GM23338 (cell line): ENCODE measurements around the gene F2. TPM values are rescaled to one million over a fixed set of nuclear protein-coding genes. Genes with fewer than 3 reads are reported as not detected.

Experiments
- ATAC-seq: fragments of 200-7000 bp; cut with Tn5 transposase; 3 replicates; pipeline ENCODE4 v1.9.1; 2020
- DNase-seq: peaks from one replicate; pipeline ENCODE4 v3.0.0-alpha.2; 2015; ENCODE audit warnings: low spot score
- H2AFZ ChIP-seq: fragments of 200-600 bp; sonication (generic); 2 replicates; pipeline ENCODE4 v1.8.0; 2016; ENCODE audit warnings: antibody characterized with exemption, mild to moderate bottlenecking, moderate library complexity
- H3F3A ChIP-seq: fragments of 200-600 bp; sonication (generic); replicated peaks from 2 replicates; pipeline ENCODE4 v1.8.0; 2017; ENCODE audit warnings: antibody characterized with exemption, mixed run types, low read depth
- H3K27ac ChIP-seq: fragments of 200-600 bp; sonication (generic); 2 replicates; pipeline ENCODE4 v1.6.1; 2016; ENCODE audit warnings: low read depth
- H3K27me3 ChIP-seq: fragments of 200-600 bp; sonication (generic); 2 replicates; pipeline ENCODE4 v1.8.0; 2016; ENCODE audit warnings: mild to moderate bottlenecking, mixed run types, moderate library complexity; ENCODE audit not compliant: insufficient read depth
- H3K36me3 ChIP-seq: fragments of 200-600 bp; sonication (generic); 2 replicates; pipeline ENCODE4 v1.8.0; 2016; ENCODE audit warnings: mild to moderate bottlenecking; ENCODE audit not compliant: insufficient read depth
- H3K4me1 ChIP-seq: fragments of 200-600 bp; sonication (generic); 2 replicates; pipeline ENCODE4 v1.8.0; 2016; ENCODE audit warnings: mild to moderate bottlenecking, moderate library complexity; ENCODE audit not compliant: insufficient read depth
- H3K4me2 ChIP-seq: fragments of 200-600 bp; sonication (generic); 2 replicates; pipeline ENCODE4 v1.7.1; 2017; ENCODE audit warnings: mixed run types
- H3K4me3 ChIP-seq: fragments of 200-600 bp; sonication (generic); 2 replicates; pipeline ENCODE4 v1.6.1; 2016; ENCODE audit warnings: mixed run types
- H3K79me2 ChIP-seq: fragments of 200-600 bp; sonication (generic); replicated peaks from 2 replicates; pipeline ENCODE4 v1.8.0; 2017; ENCODE audit warnings: mild to moderate bottlenecking; ENCODE audit not compliant: insufficient read depth
- H3K9me2 ChIP-seq: fragments of 200-600 bp; sonication (generic); 2 replicates; pipeline ENCODE4 v1.8.0; 2017; ENCODE audit not compliant: insufficient read depth
- H4K20me1 ChIP-seq: fragments of 200-600 bp; sonication (generic); replicated peaks from 2 replicates; pipeline ENCODE4 v1.8.0; 2017; ENCODE audit warnings: mild to moderate bottlenecking; ENCODE audit not compliant: insufficient read depth
- H3K27ac Mint-ChIP-seq: 2 replicates; pipeline ENCODE4 v1.8.0; 2020; ENCODE audit warnings: inconsistent platforms, mild to moderate bottlenecking, moderate library complexity, mixed read lengths
- H3K27me3 Mint-ChIP-seq: 3 replicates; pipeline ENCODE4 v1.8.0; 2022; ENCODE audit warnings: low read depth, mild to moderate bottlenecking, moderate library complexity, mixed read lengths, inconsistent platforms; ENCODE audit not compliant: insufficient read depth, poor library complexity
- H3K36me3 Mint-ChIP-seq: 3 replicates; pipeline ENCODE4 v1.8.0; 2021; ENCODE audit warnings: low read depth, mild to moderate bottlenecking, inconsistent platforms, moderate library complexity, mixed read lengths
- H3K4me1 Mint-ChIP-seq: 3 replicates; pipeline ENCODE4 v1.8.0; 2020; ENCODE audit warnings: mild to moderate bottlenecking, inconsistent platforms, mixed read lengths
- H3K4me3 Mint-ChIP-seq: 3 replicates; pipeline ENCODE4 v1.8.0; 2021; ENCODE audit warnings: moderate library complexity, mild to moderate bottlenecking, inconsistent platforms, mixed read lengths
- H3K9me3 Mint-ChIP-seq: 3 replicates; pipeline ENCODE4 v1.8.0; 2020; ENCODE audit warnings: moderate library complexity, mild to moderate bottlenecking, inconsistent platforms, mixed read lengths
- EZH2 ChIP-seq: fragments of 200-600 bp; sonication (generic); IDR thresholded peaks from one replicate; pipeline ENCODE4 v1.8.0; 2017; ENCODE audit warnings: antibody characterized with exemption, mild to moderate bottlenecking, low read depth; ENCODE audit not compliant: unreplicated experiment
- EZH2phosphoT487 ChIP-seq: fragments of 200-600 bp; sonication (generic); IDR thresholded peaks from one replicate; pipeline ENCODE4 v1.8.1; 2018; ENCODE audit warnings: antibody characterized with exemption; ENCODE audit not compliant: unreplicated experiment
- JUNB ChIP-seq: IDR thresholded peaks from one replicate; pipeline ENCODE4 v1.6.1; 2016; ENCODE audit warnings: antibody characterized with exemption; ENCODE audit not compliant: unreplicated experiment
- NANOG ChIP-seq: IDR thresholded peaks from 2 replicates; pipeline ENCODE4 v1.6.1; 2016; ENCODE audit warnings: antibody characterized with exemption, borderline replicate concordance
- ZNF114 ChIP-seq: fragments of 250-450 bp; sonication (Bioruptor Pico); IDR thresholded peaks from 2 replicates; pipeline ENCODE4 v1.5.0; 2020; ENCODE audit warnings: mild to moderate bottlenecking, moderate library complexity
- ZNF331 ChIP-seq: fragments of 250-450 bp; sonication (Bioruptor Pico); IDR thresholded peaks from 2 replicates; pipeline ENCODE4 v1.5.0; 2020; ENCODE audit warnings: low read depth, mild to moderate bottlenecking, moderate library complexity
- polyA plus RNA-seq: library from polyadenylated mRNA; unstranded; fragments of >200 nt; fragmentation: Nextera tagmentation; extraction: Ambion mirVana; gene quantifications from 2 replicates; pipeline ENCODE4 v1.2.1, GENCODE V29; 2016
- total RNA-seq: library from RNA; depleted of rRNA; stranded (reverse); fragments of >200 nt; shearing (Covaris generic); gene quantifications from 2 replicates; pipeline ENCODE4 v1.2.3, GENCODE V29; 2014
- TF ChIP-seq, protein P1 (sequence below): IDR thresholded peaks from one replicate; pipeline ENCODE4 v1.6.1; 2018; ENCODE audit warnings: antibody characterized with exemption; ENCODE audit not compliant: unreplicated experiment
- TF ChIP-seq, protein P2 (sequence below): IDR thresholded peaks from 2 replicates; pipeline ENCODE4 v1.6.1; 2016; ENCODE audit warnings: antibody characterized with exemption
- TF ChIP-seq, protein P3 (sequence below): fragments of 250-450 bp; sonication (Bioruptor Pico); IDR thresholded peaks from 2 replicates; pipeline ENCODE4 v1.5.0; 2020; ENCODE audit warnings: mild to moderate bottlenecking, moderate library complexity
- TF ChIP-seq, protein P4 (sequence below), 2 experiments: fragments of 200-600 bp in 1 of 2; sonication (generic) in 1 of 2; conservative IDR thresholded peaks; 2 replicates each; pipeline versions ENCODE4 v1.5.1 to v1.6.1; 2016 to 2017; ENCODE audit warnings: antibody characterized with exemption in 2 of 2, low read depth in 2 of 2, mild to moderate bottlenecking in 2 of 2, moderate library complexity in 1 of 2

F2 gene
- total and polyA plus RNA-seq, 2 experiments from 2014 or later: 0.21 TPM; not detected in 1

DNA sequence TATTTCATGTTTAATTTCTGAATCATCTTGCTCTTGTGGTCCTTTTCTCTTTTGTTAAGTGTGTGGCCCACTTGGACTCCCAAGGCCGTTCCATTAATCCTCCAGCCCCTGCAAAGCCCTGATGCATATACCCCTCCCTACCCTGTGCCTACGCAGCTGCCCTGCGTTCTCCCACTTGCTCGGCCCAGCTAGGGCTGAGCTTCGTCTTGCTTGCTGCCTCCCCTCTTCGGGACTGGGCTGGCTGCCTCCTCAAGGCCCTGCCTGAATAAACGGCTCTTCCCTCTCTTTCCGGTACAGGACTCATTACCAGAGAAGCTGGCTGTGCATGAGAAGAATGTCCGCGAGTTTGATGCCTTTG, 47.1 kb upstream of the F2 start:
- Histone ChIP-seq H3F3A (peaks cover 8% of the 10 kb centered on the region; the same call in 1 of the 2 replicates), H3K27ac (no peak overlapping the region), H2AFZ (no peak overlapping the region), H3K4me2 (no peak overlapping the region), H3K27me3 (no peaks in the 10 kb centered on the region), H3K36me3 (peaks cover 22% of the 10 kb centered on the region; the same call in 1 of the 2 replicates), H3K4me3 (no peak overlapping the region), H3K9me2 (no peaks in the 10 kb centered on the region), H3K4me1 (peaks cover 19% of the 10 kb centered on the region), H4K20me1 (peaks cover 1% of the 10 kb centered on the region; the same call in 1 of the 2 replicates), H3K79me2 (no peaks in the 10 kb centered on the region)
- H3K27ac Mint-ChIP-seq: no peak overlapping the region; the same call in 1 of the 2 replicates
- H3K36me3 Mint-ChIP-seq: peaks cover 36% of the 10 kb centered on the region
- ATAC-seq (no peak), DNase-seq (no peak)
- TF ChIP-seq JUNB: no peak
- TF ChIP-seq ZNF331 (CRISPR knock-in tag): no peak
- no peak for TF ChIP-seq ZNF114 (CRISPR knock-in tag)
- TF ChIP-seq, protein P1, sequence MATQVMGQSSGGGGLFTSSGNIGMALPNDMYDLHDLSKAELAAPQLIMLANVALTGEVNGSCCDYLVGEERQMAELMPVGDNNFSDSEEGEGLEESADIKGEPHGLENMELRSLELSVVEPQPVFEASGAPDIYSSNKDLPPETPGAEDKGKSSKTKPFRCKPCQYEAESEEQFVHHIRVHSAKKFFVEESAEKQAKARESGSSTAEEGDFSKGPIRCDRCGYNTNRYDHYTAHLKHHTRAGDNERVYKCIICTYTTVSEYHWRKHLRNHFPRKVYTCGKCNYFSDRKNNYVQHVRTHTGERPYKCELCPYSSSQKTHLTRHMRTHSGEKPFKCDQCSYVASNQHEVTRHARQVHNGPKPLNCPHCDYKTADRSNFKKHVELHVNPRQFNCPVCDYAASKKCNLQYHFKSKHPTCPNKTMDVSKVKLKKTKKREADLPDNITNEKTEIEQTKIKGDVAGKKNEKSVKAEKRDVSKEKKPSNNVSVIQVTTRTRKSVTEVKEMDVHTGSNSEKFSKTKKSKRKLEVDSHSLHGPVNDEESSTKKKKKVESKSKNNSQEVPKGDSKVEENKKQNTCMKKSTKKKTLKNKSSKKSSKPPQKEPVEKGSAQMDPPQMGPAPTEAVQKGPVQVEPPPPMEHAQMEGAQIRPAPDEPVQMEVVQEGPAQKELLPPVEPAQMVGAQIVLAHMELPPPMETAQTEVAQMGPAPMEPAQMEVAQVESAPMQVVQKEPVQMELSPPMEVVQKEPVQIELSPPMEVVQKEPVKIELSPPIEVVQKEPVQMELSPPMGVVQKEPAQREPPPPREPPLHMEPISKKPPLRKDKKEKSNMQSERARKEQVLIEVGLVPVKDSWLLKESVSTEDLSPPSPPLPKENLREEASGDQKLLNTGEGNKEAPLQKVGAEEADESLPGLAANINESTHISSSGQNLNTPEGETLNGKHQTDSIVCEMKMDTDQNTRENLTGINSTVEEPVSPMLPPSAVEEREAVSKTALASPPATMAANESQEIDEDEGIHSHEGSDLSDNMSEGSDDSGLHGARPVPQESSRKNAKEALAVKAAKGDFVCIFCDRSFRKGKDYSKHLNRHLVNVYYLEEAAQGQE: no peak
- TF ChIP-seq EZH2phosphoT487: no peak
- TF ChIP-seq, protein P2, sequence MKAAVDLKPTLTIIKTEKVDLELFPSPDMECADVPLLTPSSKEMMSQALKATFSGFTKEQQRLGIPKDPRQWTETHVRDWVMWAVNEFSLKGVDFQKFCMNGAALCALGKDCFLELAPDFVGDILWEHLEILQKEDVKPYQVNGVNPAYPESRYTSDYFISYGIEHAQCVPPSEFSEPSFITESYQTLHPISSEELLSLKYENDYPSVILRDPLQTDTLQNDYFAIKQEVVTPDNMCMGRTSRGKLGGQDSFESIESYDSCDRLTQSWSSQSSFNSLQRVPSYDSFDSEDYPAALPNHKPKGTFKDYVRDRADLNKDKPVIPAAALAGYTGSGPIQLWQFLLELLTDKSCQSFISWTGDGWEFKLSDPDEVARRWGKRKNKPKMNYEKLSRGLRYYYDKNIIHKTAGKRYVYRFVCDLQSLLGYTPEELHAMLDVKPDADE: no peak
- TF ChIP-seq, protein P3, sequence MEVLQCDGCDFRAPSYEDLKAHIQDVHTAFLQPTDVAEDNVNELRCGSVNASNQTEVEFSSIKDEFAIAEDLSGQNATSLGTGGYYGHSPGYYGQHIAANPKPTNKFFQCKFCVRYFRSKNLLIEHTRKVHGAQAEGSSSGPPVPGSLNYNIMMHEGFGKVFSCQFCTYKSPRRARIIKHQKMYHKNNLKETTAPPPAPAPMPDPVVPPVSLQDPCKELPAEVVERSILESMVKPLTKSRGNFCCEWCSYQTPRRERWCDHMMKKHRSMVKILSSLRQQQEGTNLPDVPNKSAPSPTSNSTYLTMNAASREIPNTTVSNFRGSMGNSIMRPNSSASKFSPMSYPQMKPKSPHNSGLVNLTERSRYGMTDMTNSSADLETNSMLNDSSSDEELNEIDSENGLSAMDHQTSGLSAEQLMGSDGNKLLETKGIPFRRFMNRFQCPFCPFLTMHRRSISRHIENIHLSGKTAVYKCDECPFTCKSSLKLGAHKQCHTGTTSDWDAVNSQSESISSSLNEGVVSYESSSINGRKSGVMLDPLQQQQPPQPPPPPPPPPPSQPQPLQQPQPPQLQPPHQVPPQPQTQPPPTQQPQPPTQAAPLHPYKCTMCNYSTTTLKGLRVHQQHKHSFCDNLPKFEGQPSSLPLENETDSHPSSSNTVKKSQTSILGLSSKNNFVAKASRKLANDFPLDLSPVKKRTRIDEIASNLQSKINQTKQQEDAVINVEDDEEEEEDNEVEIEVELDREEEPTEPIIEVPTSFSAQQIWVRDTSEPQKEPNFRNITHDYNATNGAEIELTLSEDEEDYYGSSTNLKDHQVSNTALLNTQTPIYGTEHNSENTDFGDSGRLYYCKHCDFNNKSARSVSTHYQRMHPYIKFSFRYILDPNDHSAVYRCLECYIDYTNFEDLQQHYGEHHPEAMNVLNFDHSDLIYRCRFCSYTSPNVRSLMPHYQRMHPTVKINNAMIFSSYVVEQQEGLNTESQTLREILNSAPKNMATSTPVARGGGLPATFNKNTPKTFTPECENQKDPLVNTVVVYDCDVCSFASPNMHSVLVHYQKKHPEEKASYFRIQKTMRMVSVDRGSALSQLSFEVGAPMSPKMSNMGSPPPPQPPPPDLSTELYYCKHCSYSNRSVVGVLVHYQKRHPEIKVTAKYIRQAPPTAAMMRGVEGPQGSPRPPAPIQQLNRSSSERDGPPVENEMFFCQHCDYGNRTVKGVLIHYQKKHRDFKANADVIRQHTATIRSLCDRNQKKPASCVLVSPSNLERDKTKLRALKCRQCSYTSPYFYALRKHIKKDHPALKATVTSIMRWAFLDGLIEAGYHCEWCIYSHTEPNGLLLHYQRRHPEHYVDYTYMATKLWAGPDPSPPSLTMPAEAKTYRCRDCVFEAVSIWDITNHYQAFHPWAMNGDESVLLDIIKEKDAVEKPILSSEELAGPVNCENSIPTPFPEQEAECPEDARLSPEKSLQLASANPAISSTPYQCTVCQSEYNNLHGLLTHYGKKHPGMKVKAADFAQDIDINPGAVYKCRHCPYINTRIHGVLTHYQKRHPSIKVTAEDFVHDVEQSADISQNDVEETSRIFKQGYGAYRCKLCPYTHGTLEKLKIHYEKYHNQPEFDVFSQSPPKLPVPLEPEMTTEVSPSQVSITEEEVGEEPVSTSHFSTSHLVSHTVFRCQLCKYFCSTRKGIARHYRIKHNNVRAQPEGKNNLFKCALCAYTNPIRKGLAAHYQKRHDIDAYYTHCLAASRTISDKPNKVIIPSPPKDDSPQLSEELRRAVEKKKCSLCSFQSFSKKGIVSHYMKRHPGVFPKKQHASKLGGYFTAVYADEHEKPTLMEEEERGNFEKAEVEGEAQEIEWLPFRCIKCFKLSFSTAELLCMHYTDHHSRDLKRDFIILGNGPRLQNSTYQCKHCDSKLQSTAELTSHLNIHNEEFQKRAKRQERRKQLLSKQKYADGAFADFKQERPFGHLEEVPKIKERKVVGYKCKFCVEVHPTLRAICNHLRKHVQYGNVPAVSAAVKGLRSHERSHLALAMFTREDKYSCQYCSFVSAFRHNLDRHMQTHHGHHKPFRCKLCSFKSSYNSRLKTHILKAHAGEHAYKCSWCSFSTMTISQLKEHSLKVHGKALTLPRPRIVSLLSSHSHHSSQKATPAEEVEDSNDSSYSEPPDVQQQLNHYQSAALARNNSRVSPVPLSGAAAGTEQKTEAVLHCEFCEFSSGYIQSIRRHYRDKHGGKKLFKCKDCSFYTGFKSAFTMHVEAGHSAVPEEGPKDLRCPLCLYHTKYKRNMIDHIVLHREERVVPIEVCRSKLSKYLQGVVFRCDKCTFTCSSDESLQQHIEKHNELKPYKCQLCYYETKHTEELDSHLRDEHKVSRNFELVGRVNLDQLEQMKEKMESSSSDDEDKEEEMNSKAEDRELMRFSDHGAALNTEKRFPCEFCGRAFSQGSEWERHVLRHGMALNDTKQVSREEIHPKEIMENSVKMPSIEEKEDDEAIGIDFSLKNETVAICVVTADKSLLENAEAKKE: no peak
- no peak for TF ChIP-seq EZH2
- TF ChIP-seq, protein P4, sequence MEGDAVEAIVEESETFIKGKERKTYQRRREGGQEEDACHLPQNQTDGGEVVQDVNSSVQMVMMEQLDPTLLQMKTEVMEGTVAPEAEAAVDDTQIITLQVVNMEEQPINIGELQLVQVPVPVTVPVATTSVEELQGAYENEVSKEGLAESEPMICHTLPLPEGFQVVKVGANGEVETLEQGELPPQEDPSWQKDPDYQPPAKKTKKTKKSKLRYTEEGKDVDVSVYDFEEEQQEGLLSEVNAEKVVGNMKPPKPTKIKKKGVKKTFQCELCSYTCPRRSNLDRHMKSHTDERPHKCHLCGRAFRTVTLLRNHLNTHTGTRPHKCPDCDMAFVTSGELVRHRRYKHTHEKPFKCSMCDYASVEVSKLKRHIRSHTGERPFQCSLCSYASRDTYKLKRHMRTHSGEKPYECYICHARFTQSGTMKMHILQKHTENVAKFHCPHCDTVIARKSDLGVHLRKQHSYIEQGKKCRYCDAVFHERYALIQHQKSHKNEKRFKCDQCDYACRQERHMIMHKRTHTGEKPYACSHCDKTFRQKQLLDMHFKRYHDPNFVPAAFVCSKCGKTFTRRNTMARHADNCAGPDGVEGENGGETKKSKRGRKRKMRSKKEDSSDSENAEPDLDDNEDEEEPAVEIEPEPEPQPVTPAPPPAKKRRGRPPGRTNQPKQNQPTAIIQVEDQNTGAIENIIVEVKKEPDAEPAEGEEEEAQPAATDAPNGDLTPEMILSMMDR (conservative IDR thresholded peaks at IDR 0.05; ENCODE audit: low read depth in 2 of 2): no peak
- TF ChIP-seq NANOG: no peak
- peaks cover 8% of the 10 kb centered on the region for H3K27me3 Mint-ChIP-seq
- no peaks in the 10 kb centered on the region for H3K9me3 Mint-ChIP-seq
- H3K4me1 Mint-ChIP-seq: peaks cover 19% of the 10 kb centered on the region
- no peak overlapping the region for H3K4me3 Mint-ChIP-seq
